MM.1S (cell line): Measurements from ENCODE around the gene GFPT2.

Experiments
- DNase-seq: peaks from one replicate; pipeline ENCODE4 v3.0.0-alpha.2; 2015
- H2AFZ ChIP-seq: fragments of 300-600 bp; sonication (generic); 2 replicates; pipeline ENCODE4 v1.6.0; 2016; ENCODE audit warnings: antibody characterized with exemption, low read length
- H3F3A ChIP-seq: fragments of 300-600 bp; sonication (generic); 2 replicates; pipeline ENCODE4 v1.6.1; 2016; ENCODE audit warnings: mild to moderate bottlenecking, antibody characterized with exemption, low read length, moderate library complexity, mixed read lengths; ENCODE audit not compliant: insufficient read depth
- H3K27ac ChIP-seq: fragments of 300-600 bp; sonication (generic); 2 replicates; pipeline ENCODE4 v1.5.1; 2016; ENCODE audit warnings: mild to moderate bottlenecking, low read length
- H3K27me3 ChIP-seq: fragments of 300-600 bp; sonication (generic); replicated peaks from 2 replicates; pipeline ENCODE4 v1.6.0; 2016; ENCODE audit warnings: low read length; ENCODE audit not compliant: insufficient read depth
- H3K36me3 ChIP-seq: fragments of 300-600 bp; sonication (generic); replicated peaks from 2 replicates; pipeline ENCODE4 v1.6.1; 2016; ENCODE audit warnings: mild to moderate bottlenecking, low read length, mixed read lengths; ENCODE audit not compliant: insufficient read depth
- H3K4me1 ChIP-seq: fragments of 300-600 bp; sonication (generic); 2 replicates; pipeline ENCODE4 v1.6.1; 2016; ENCODE audit warnings: low read length, mixed read lengths
- H3K4me2 ChIP-seq: fragments of 300-600 bp; sonication (generic); 2 replicates; pipeline ENCODE4 v1.6.0; 2016; ENCODE audit warnings: low read depth, low read length
- H3K4me3 ChIP-seq: fragments of 300-600 bp; sonication (generic); 2 replicates; pipeline ENCODE4 v1.5.1; 2016; ENCODE audit warnings: low read length, mixed read lengths
- H3K79me2 ChIP-seq: fragments of 300-600 bp; sonication (generic); 2 replicates; pipeline ENCODE4 v1.6.1; 2016; ENCODE audit warnings: mixed run types, low read length, mixed read lengths
- H3K9ac ChIP-seq: fragments of 300-600 bp; sonication (generic); 2 replicates; pipeline ENCODE4 v1.6.1; 2016; ENCODE audit warnings: low read length, mixed read lengths
- H3K9me2 ChIP-seq: fragments of 300-600 bp; sonication (generic); replicated peaks from 2 replicates; pipeline ENCODE4 v1.6.1; 2016; ENCODE audit warnings: mild to moderate bottlenecking, low read length, mixed read lengths; ENCODE audit not compliant: insufficient read depth
- H3K9me3 ChIP-seq: fragments of 300-600 bp; sonication (generic); replicated peaks from 2 replicates; pipeline ENCODE4 v1.6.1; 2016; ENCODE audit warnings: mild to moderate bottlenecking, low read length, mixed read lengths; ENCODE audit not compliant: insufficient read depth
- H4K20me1 ChIP-seq: fragments of 300-600 bp; sonication (generic); 2 replicates; pipeline ENCODE4 v1.6.1; 2016; ENCODE audit warnings: mild to moderate bottlenecking, low read length, moderate library complexity, mixed read lengths; ENCODE audit not compliant: insufficient read depth
- EZH2 ChIP-seq: fragments of 300-600 bp; sonication (generic); optimal IDR thresholded peaks from 2 replicates; pipeline ENCODE3; 2017; ENCODE audit warnings: low read depth, mild to moderate bottlenecking, antibody characterized with exemption, low read length, mixed read lengths
- EZH2phosphoT487 ChIP-seq: fragments of 300-600 bp; sonication (generic); IDR thresholded peaks from 2 replicates; pipeline ENCODE4 v1.6.1; 2018; ENCODE audit warnings: antibody characterized with exemption, low read length
- TF ChIP-seq, protein P1 (sequence below): fragments of 300-600 bp; sonication (generic); IDR thresholded peaks from 2 replicates; pipeline ENCODE4 v1.5.1; 2016; ENCODE audit warnings: antibody characterized with exemption, low read length, mixed read lengths

GFPT2 gene

DNA sequence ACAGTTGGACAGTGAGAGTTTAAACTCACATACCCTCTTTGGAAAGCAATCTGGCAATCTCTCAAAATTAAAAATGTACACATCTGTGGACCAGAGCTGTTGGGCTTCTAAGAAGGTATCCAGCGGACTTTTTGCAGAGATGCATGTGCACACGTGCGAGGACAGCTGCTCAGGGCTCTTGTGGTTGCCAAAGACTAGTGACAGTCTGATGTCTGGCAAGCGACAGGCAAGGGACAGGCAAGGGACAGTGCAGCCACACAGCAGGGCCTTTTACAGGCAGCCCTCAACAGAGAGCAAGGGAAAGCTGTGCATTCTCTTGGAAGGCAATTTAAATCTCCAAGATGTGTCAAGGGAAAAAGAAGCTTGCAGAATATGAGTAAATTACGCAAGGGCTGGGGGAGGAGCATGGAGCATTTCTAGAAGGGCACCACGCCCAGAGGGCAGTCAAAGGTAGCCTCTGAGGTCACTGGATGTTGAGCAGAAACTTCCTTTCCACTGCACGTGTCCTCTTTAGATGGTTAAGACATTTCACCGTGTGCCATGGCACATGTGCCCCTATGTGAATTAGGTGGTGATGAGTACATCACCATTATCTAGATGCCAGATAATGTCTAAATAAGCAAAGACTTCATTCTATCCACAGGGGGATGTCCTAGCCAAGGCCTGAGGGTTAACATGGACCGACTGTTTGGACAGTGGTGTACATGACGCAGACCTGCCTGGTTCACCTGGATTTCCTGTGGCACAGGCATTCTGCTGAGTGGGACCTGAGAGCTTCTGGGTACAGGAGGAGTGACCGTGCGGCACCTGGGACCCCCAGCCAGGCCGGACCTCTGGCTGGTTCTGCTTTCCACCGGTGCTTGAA is 9.1 kb downstream of the GFPT2 start:
- TF ChIP-seq, protein P1, sequence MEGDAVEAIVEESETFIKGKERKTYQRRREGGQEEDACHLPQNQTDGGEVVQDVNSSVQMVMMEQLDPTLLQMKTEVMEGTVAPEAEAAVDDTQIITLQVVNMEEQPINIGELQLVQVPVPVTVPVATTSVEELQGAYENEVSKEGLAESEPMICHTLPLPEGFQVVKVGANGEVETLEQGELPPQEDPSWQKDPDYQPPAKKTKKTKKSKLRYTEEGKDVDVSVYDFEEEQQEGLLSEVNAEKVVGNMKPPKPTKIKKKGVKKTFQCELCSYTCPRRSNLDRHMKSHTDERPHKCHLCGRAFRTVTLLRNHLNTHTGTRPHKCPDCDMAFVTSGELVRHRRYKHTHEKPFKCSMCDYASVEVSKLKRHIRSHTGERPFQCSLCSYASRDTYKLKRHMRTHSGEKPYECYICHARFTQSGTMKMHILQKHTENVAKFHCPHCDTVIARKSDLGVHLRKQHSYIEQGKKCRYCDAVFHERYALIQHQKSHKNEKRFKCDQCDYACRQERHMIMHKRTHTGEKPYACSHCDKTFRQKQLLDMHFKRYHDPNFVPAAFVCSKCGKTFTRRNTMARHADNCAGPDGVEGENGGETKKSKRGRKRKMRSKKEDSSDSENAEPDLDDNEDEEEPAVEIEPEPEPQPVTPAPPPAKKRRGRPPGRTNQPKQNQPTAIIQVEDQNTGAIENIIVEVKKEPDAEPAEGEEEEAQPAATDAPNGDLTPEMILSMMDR: no peak
- TF ChIP-seq EZH2phosphoT487: no peak
- TF ChIP-seq EZH2: no peak
- H3K79me2 ChIP-seq: no peaks in the 10 kb centered on the region
- no peak overlapping the region for H3K27ac ChIP-seq
- no peaks in the 10 kb centered on the region for H4K20me1 ChIP-seq
- no peaks in the 10 kb centered on the region for H3K9me2 ChIP-seq
- H3K4me3 ChIP-seq: no peak overlapping the region
- no peak overlapping the region for H2AFZ ChIP-seq
- H3K27me3 ChIP-seq: peaks cover 43% of the 10 kb centered on the region
- no peak for DNase-seq
- H3K4me2 ChIP-seq: no peak overlapping the region
- H3K4me1 ChIP-seq: no peaks in the 10 kb centered on the region
- no peaks in the 10 kb centered on the region for H3K36me3 ChIP-seq
- H3F3A ChIP-seq: no peaks in the 10 kb centered on the region
- no peaks in the 10 kb centered on the region for H3K9me3 ChIP-seq
- H3K9ac ChIP-seq: no peak overlapping the region

DNA sequence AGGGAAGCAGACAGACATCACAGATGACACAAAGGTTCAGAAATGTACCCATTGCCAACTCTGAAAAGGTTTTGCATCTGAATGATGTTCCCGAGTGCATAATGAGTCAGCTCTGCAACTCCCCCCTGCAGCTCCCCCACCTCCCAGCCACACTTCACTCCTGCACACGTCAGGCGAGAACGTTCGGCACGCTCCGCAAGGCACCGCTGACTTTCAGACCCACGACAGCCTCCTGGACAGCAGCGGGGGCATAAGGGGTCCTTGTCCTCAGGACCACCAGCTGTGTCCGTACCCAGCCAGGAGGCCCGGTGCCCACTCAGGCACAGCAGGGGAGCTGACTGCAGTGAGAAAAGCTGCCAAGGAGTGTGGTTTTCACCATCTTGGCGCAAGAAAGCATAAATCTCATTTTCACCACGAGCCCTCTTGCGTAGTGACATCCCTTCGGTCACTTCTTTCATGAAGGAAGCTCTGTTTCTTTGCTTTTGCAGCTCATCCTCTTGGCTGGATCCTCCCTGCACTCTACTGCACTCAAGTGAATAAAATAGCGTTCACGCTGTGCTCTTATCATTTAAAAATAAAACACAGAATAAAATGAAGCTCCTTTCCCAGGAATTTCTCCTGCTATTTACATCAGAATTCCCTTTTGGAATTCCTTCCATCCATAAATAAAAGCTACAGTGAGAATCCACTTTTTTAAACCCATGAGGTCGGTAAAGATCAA is 9.9 kb downstream of the GFPT2 start:
- no peaks in the 10 kb centered on the region for H3K79me2 ChIP-seq
- H3K27me3 ChIP-seq: peaks cover 48% of the 10 kb centered on the region
- H3K9me3 ChIP-seq: no peaks in the 10 kb centered on the region
- no peaks in the 10 kb centered on the region for H3K4me1 ChIP-seq
- H2AFZ ChIP-seq: no peak overlapping the region
- H3K9me2 ChIP-seq: no peaks in the 10 kb centered on the region
- DNase-seq: no peak
- no peaks in the 10 kb centered on the region for H3F3A ChIP-seq
- H3K9ac ChIP-seq: no peak overlapping the region
- no peaks in the 10 kb centered on the region for H3K36me3 ChIP-seq
- no peak overlapping the region for H3K4me2 ChIP-seq
- no peak overlapping the region for H3K4me3 ChIP-seq
- H3K27ac ChIP-seq: no peak overlapping the region
- TF ChIP-seq EZH2phosphoT487: no peak
- TF ChIP-seq, protein P1: no peak
- TF ChIP-seq EZH2: no peak
- no peaks in the 10 kb centered on the region for H4K20me1 ChIP-seq

DNA sequence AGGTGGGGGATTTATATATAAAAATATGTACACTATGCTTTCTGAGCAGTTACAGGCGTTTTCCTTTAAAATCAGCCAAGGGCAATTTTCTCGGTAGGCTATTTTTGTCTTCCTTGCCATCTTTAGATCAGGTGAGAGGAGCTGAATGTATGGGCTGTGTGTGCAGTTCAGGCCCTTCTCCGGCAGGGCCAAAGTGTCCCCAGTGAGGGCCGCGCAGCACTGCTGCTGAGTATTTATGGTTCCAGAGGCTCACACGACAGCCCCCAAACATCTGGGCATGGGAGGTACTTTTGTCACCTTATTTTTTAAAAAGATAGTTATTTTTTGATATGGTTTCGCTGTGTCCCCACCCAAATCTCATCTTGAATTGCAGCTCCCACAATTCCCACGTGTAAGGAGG is 11.5 kb downstream of the GFPT2 start:
- H3K4me1 ChIP-seq: no peaks in the 10 kb centered on the region

More for the DNA sequence above, 11.5 kb downstream of the GFPT2 start:
- H3K27ac ChIP-seq: no peak overlapping the region
- TF ChIP-seq EZH2phosphoT487: no peak
- TF ChIP-seq, protein P1: no peak
- no peak for TF ChIP-seq EZH2
- no peaks in the 10 kb centered on the region for H3K79me2 ChIP-seq
- no peak overlapping the region for H3K9ac ChIP-seq
- DNase-seq: no peak
- peaks cover 61% of the 10 kb centered on the region for H3K27me3 ChIP-seq
- H3K9me3 ChIP-seq: no peaks in the 10 kb centered on the region
- no peak overlapping the region for H3K4me3 ChIP-seq
- H3F3A ChIP-seq: no peaks in the 10 kb centered on the region
- no peaks in the 10 kb centered on the region for H3K36me3 ChIP-seq
- H4K20me1 ChIP-seq: no peaks in the 10 kb centered on the region
- H3K4me2 ChIP-seq: no peak overlapping the region
- H2AFZ ChIP-seq: no peak overlapping the region
- no peaks in the 10 kb centered on the region for H3K9me2 ChIP-seq
